SK-N-SH (cell line): ENCODE data around the gene CLN6.

Experiments used
- EP300 ChIP-seq, 2 experiments: IDR thresholded peaks; 2 replicates each; pipeline versions ENCODE4 v1.4.0 to v1.6.1; 2012; ENCODE audit warnings: borderline replicate concordance in 1 of 2, low read depth in 1 of 2, low read length in 1 of 2
- JUND ChIP-seq: IDR thresholded peaks from 2 replicates; pipeline ENCODE4 v1.4.0; 2012
- MXI1 ChIP-seq: IDR thresholded peaks from 2 replicates; pipeline ENCODE4 v1.6.1; 2012; ENCODE audit warnings: mild to moderate bottlenecking, low read depth, low read length, improper control_type of control experiment
- POLR2AphosphoS5 ChIP-seq: IDR thresholded peaks from 2 replicates; pipeline ENCODE4 v1.6.1; 2012; ENCODE audit warnings: low read depth, low read length
- RAD21 ChIP-seq: IDR thresholded peaks from 2 replicates; pipeline ENCODE4 v1.6.1; 2012; ENCODE audit warnings: mild to moderate bottlenecking, low read length
- RFX5 ChIP-seq: IDR thresholded peaks from 2 replicates; pipeline ENCODE4 v1.6.1; 2012; ENCODE audit warnings: mild to moderate bottlenecking, improper control_type of control experiment, low read length
- RXRA ChIP-seq: IDR thresholded peaks from 2 replicates; pipeline ENCODE4 v1.4.0; 2012; ENCODE audit warnings: low read depth, mild to moderate bottlenecking, borderline replicate concordance
- SIN3A ChIP-seq: IDR thresholded peaks from 2 replicates; pipeline ENCODE4 v1.6.1; 2012; ENCODE audit warnings: low read depth, mild to moderate bottlenecking, low read length, moderate library complexity, borderline replicate concordance
- SMC3 ChIP-seq: IDR thresholded peaks from 2 replicates; pipeline ENCODE4 v1.6.1; 2012; ENCODE audit warnings: low read depth, low read length, improper control_type of control experiment
- TEAD4 ChIP-seq: IDR thresholded peaks from 2 replicates; pipeline ENCODE4 v1.4.0; 2012; ENCODE audit warnings: mild to moderate bottlenecking, borderline replicate concordance; ENCODE audit not compliant: insufficient read depth
- TF ChIP-seq, protein P1 (sequence below): fragments of 200-600 bp; sonication (generic); IDR thresholded peaks from 2 replicates; pipeline ENCODE4 v1.6.1; 2017; ENCODE audit warnings: antibody characterized with exemption, mild to moderate bottlenecking, moderate library complexity
- TF ChIP-seq, protein P2 (sequence below): fragments of 150-350 bp; IDR thresholded peaks from 2 replicates; pipeline ENCODE4 v1.6.1; 2017; ENCODE audit warnings: antibody characterized with exemption, low read length, low read depth, borderline replicate concordance
- TF ChIP-seq, protein P3 (sequence below): IDR thresholded peaks from 2 replicates; pipeline ENCODE4 v1.4.0; 2012; ENCODE audit warnings: low read depth, borderline replicate concordance

DNA sequence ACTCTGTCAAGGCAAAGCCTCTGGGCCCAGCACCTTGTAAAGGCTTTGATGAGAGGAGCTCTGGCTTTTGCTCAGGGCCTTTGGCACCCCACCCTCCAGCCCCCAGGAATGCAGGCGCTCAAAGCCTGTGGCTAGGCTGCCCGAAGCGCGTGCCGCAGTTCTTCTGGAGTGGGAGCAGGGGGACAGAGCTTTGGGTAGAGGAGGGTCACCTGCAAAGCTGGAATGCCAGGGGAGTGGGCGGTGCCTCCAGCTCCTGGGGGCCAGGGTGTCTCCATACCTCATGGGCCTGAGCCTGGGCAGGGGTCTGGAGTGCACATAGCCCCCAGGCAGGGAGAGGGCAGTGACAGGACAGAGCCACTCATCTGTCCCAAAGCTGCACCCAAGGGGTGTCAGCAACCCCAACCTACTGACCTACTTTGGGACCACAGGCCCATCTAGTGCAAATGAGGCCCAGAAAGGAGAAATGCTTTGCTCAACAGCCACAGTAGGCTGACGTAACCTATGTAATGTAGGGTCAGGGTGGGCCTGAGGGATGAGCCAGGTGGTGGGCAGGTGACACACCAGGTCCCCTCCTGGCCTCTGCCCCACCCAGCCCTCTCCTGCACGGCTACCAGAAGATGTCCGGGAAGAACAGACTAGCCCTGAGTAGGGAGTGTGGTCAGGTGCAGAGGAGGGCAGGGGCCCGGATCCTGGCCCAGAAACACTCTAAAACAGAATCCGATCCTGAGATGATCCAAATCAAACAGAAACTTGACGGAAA lies 22.2 kb downstream of the CLN6 start:
- TF ChIP-seq, protein P1, sequence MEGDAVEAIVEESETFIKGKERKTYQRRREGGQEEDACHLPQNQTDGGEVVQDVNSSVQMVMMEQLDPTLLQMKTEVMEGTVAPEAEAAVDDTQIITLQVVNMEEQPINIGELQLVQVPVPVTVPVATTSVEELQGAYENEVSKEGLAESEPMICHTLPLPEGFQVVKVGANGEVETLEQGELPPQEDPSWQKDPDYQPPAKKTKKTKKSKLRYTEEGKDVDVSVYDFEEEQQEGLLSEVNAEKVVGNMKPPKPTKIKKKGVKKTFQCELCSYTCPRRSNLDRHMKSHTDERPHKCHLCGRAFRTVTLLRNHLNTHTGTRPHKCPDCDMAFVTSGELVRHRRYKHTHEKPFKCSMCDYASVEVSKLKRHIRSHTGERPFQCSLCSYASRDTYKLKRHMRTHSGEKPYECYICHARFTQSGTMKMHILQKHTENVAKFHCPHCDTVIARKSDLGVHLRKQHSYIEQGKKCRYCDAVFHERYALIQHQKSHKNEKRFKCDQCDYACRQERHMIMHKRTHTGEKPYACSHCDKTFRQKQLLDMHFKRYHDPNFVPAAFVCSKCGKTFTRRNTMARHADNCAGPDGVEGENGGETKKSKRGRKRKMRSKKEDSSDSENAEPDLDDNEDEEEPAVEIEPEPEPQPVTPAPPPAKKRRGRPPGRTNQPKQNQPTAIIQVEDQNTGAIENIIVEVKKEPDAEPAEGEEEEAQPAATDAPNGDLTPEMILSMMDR: no peak
- TF ChIP-seq RFX5 (no peak), RXRA (no peak), RAD21 (no peak), EP300 (IDR thresholded peaks at IDR 0.05; ENCODE audit: borderline replicate concordance in 1 of 2, low read depth in 1 of 2, low read length in 1 of 2) (no peak), JUND (no peak), POLR2AphosphoS5 (no peak), SIN3A (no peak), SMC3 (no peak), TEAD4 (no peak), MXI1 (no peak)
- TF ChIP-seq, protein P2, sequence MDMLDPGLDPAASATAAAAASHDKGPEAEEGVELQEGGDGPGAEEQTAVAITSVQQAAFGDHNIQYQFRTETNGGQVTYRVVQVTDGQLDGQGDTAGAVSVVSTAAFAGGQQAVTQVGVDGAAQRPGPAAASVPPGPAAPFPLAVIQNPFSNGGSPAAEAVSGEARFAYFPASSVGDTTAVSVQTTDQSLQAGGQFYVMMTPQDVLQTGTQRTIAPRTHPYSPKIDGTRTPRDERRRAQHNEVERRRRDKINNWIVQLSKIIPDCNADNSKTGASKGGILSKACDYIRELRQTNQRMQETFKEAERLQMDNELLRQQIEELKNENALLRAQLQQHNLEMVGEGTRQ: no peak
- TF ChIP-seq, protein P3, sequence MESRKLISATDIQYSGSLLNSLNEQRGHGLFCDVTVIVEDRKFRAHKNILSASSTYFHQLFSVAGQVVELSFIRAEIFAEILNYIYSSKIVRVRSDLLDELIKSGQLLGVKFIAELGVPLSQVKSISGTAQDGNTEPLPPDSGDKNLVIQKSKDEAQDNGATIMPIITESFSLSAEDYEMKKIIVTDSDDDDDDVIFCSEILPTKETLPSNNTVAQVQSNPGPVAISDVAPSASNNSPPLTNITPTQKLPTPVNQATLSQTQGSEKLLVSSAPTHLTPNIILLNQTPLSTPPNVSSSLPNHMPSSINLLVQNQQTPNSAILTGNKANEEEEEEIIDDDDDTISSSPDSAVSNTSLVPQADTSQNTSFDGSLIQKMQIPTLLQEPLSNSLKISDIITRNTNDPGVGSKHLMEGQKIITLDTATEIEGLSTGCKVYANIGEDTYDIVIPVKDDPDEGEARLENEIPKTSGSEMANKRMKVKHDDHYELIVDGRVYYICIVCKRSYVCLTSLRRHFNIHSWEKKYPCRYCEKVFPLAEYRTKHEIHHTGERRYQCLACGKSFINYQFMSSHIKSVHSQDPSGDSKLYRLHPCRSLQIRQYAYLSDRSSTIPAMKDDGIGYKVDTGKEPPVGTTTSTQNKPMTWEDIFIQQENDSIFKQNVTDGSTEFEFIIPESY: no peak
